GM19468 (cell line): ENCODE data around the gene HMCN2.

Experiments
- ATAC-seq: cut with Tn5 transposase; IDR thresholded peaks from one replicate; pipeline ENCODE4 v1.9.1; 2021; ENCODE audit warnings: mild to moderate bottlenecking, moderate library complexity, moderate number of reproducible peaks; ENCODE audit not compliant: unreplicated experiment; ENCODE audit errors: extremely low read depth

HMCN2 gene

DNA sequence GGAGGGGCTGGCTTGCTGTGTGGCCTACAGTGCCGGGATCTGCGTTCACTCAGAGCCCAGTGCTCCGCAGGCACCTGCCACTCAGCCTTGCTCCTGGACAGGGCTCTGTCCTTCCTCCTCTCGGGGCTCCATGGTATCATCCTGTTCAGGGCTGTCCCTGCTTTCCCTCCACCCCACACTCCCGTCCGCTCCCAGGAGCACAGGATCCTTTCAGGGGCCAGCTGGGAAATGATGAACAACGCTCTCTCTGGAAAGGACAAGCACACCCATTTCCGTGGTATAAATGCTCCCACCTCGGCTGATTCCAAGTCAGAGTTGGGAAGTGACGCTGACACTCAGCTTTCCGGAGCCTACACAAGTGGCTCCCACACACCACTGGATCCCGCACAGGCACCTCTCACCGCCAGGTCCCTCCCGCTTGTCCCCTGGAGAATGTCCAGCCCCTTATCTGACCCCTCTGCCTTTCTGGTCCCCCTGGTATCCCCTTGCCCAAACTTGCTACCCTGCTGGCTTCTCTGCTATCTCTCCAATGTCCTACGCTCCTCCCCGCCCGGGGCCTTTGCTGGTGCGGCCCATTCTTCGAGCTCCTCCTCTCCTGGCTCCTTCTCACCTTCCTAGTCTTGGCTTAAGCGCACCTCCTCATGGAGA is 21.3 kb downstream of the HMCN2 start:
- no peak for ATAC-seq

DNA sequence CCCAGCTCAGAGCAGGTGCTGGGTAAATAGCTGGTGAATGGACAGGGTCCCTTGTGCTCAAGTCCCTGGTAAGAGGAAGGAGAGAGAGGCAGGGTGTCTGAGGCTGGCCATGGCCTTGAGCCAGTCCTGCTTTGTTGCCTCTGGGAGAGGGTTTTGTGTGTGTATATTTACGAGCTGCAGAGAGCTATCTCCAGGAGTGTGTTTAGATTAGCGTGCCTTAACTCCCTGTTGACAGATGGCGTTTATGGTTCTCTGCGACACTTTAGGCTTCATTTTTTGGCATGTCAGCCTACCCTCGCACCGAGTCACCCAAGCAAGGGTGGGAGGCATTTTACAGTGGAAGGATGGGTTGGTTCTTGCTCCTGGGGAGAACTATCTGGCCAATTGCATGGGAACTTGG is 22.2 kb downstream of the HMCN2 start:
- ATAC-seq = no peak

DNA sequence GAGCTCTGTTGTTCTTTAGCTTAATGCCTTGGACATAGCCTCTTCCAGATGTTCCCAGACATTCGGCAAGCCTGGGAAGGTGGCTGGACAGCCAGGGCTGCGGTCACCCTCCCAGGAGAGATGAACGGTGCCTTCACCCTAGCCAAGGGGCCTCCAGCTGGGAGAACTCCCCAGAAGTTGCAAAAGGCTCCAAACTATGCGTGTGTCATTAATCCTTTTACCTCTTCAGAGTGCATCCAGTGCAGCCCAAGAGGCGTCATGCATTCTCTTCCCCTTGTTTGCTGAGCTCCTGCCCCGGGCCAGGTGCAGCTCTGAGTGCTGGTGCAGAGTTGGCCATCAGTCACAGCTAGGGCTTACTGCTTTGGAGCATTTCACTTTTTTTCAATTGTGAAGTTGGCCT is 22.8 kb downstream of the HMCN2 start:
- no peak for ATAC-seq

DNA sequence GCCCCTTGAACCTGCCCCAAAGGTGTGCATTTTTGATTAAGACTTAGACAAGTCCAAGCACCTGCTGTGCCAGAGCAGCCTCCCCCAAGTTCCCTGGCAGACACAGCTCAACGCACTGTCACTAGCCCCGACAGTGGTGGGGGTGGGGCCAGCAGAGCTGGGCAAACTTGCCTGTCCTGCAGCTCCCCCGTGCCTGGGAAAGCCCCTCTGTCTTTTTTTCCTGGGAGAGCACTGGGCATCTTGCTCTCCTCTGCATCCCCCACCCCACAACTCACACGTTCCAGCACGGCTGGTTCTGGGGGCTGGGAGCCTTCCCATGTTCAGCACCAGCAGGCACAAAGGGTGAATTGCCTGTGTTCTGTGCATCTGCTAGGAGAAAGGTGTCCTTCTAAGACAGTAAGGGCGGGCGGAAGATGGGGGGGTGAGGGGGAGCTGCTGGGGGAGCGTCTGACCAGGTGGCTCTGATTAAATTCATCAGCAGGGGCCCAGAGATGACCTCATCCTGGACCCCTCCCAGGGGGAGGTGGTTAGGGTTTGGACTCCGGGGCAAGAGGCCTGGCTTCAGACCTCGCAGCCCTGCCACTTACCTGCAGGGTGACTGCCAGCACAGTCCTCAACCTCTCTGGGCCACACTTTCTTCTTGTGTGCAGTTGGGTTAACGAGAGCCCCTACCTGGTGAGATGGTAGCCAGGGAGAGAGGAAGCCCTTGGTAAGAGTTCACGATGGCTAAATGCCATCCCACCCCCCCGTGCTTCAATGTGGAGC is 23.5 kb downstream of the HMCN2 start:
- ATAC-seq = no peak

DNA sequence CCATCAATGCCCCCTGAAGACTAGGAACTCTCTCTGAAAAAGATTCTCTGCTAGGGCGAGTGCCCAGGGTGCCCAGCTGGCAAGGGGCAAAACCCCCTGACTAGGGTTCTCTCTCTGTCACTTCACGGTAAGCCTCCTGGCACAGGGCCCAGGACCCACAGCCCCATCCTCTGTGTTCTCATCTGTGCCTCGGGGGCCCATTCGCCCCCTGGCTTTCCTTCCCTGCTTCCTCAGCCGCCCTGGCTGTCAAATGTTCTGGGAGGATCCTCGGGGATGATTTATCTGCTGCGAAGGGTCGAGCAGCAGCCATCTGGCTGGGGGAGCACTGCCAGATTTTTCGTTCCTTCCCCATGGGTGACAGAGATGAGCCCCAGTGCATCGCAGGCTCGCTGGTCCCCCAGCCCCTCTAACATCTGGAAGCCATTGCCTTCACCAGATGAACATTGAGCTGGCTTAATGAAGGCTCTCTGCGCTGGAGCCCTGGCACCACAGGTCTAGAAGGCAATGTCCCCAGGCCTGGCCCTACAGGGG is 24.2 kb downstream of the HMCN2 start:
- no peak for ATAC-seq

DNA sequence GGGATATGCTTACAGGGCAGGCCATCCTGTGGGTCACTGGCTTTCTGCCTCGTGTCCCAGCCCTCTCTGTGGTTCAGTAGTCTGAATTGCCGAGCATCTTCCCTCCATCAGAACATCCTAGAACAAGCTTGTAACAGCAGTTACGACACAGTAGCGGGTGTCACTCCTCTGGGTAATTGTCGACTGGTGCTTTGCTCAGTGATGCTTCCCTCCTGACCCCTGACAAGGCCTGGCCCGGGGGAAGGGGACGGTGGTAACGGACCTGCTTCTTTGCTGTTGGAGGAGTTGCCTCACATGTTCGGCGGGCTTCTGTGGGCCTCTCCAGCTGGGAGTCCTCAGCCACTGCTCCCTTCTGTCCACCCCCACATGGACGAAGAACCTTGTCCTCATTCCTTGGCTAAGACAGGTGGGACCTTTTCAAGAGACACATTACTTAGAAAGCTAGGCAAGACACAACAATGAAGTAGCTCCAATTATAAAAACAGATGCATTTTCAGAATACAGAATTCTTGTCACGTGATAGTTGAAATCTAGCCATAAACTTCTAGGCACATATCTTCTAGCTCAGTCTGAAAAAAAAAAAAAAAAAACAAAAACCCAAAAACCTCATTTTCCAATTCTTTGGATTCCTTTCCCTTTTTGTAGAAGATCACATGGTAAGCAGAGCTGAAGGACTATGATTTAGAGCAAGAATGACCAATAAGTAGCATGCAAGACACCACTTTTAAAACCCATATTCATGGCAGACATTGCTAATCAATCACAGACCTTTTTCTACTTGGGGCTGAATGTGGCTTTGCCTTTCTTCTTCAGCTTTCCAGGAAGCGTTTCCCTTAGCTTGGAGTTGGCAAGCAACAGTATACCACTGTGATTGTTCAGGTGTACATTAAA is 25.0 kb downstream of the HMCN2 start:
- ATAC-seq = no peak

DNA sequence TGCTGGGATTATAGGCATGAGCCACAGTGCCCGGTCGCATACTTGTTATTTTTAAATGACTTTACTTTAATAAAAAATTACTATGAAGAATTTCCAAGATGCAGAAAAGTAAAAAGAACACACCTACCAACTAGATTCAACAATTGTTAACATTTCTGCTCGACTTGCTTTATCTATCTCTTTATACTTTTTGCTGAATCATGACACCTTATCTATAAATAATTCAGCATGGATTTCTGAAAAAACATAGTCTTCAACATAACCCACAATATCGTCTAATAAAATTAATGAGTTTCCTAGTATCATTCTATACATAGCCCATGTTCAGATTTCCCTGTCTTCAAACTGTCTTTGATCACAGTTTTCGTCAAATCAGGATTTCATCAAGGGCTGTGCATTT is 25.9 kb downstream of the HMCN2 start:
- no peak for ATAC-seq

DNA sequence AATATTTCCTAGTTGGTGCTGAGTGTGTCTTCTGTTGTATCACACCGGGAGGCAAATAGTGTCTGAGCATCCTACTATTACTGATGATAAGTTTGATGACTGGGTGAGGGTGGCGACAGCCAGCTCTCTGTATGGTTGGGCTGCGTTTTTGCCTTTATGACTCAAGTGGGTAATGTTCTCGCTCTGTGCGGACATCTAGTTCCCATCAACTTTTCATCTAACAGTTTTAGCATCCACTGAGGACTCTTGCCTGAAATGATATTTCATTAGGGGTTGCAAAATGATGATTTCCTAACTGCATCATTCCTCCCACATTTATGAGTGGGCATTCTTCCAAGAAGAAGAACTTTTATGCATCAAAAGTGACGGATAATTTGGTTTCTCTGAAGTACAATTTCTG is 26.5 kb downstream of the HMCN2 start:
- ATAC-seq = no peak

DNA sequence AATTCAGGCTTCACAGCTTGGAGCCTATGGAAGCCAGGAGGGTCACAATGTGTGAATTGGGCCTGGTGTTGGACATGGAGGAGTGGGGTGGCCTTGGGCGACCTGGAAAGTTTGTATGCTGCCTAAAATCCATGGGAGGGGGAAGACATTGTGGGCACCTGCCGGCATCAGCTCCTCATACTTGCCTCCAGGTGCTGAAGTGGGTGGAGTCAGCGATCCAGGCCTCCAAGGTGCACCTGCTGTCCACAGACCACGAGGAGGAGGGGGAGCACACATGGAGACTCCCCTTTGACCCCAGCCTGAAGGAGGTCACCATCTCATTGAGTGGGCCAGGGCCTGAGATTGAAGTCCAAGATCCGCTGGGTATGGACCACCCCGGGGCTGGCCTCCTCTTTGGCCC is 29.1 kb downstream of the HMCN2 start:
- ATAC-seq = no peak

DNA sequence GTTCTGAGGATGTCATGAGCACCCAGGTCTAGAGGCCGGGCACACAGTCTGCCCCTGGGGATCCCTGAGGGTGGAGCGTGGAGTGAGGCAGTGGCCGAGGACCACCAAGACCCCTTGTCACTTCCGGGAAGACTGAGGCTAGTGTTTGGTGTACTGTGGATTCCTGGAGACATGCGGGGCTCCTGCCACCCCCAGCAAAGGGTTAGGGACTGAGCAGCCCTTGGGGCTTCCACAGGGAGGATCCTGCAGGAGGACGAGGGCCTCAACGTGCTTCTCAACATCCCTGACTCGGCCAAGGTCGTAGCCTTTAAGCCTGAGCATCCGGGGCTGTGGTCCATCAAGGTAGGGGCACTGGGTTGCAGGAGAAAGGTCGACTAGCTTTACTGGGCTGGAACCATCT is 29.9 kb downstream of the HMCN2 start:
- ATAC-seq = no peak

DNA sequence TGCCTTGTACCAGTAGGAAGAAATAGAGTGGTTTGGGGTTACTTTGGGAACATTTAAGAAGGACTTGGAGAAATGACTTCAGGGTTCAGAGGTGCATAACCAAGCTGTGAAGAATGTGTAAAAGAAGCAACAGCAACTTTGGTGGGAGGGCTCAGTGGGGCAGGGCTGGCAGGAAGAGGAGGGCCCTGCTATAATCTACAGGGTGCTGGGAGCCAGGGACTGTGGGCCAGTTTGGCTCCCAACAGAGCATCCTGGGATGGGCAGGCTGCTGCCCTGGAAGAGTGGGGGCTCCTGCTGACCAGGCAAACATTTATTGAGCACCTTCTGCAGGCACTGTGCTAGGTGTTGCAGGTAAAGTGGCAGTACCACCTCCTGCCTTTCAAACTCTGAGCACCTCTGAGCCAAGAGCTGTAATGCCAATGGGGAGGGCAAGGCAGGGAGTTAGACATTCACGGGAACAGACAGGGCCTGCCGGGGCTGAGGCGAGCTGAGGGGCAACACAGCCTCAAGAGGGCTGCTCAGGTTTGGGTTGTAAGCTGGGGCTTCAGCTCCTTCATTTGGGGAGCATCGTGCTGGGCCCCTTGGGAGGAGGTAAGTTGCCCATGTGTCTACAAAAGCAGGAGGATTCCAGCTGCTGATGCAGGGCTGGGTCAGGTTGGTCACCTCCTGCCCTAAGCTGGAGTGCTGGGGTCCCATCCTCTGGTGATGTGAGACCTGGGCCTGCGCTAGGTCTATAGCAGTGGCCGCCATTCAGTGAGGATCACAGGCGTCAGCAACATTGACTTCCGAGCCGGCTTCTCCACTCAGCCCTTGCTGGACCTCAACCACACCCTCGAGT is 30.6 kb downstream of the HMCN2 start:
- no peak for ATAC-seq

DNA sequence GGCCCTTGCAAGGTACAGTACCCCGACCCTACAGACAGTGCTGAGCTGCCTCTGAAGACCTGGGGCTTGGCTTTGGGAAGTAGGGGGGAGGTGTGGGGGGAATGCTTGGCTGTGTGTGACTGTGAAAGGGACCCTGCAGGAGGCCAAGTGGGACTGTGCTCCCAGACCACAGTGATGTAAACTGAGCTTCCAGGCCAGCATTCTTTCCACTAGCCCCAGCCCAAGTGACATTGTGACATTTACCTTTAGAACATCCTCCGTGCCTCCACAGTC is 31.2 kb downstream of the HMCN2 start:
- ATAC-seq = no peak

DNA sequence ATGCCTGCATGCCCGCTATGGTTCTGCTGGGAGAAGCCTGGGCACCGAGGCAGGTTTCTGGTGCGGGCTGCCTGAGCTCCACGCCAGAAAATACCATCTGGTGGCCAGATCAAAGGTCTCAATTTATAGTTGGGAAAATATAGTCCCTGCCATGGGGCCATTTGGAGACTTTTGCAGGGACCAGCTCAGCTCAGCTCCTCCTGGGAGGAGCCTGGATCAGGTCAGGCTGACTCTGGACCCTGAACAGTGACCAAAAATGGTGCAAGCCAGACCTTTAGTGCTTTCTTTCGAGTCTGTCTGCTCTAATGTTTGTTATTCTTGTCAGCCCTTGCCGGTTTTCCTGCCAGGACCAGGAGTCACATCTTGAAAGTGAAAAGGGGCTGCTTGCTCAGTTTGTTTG is 31.8 kb downstream of the HMCN2 start:
- ATAC-seq = no peak

DNA sequence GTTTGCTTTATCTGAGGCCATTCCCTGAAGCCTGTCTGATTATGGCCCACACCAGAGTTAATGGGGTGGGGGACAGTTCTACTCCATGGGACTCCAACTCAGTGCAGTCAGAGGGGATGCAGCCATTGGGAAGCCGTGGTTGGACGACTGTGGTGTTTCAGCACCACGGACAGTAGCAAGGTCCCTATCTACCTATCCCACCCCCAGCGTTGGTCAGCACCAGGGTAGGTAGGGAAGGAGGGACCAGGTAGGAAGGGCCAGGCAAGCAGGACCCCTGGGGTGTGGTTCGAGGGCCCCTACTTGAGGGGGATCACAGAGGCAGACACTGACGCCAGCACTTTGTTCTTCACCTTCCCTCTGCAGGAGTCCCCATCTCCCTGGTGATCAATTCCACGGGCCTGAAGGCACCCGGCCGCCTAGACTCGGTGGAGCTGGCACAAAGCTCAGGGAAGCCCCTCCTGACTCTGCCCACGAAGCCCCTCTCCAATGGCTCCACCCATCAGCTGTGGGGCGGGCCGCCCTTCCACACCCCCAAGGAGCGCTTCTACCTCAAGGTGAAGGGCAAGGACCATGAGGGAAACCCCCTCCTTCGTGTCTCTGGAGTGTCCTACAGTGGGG is 33.2 kb downstream of the HMCN2 start:
- no peak for ATAC-seq

DNA sequence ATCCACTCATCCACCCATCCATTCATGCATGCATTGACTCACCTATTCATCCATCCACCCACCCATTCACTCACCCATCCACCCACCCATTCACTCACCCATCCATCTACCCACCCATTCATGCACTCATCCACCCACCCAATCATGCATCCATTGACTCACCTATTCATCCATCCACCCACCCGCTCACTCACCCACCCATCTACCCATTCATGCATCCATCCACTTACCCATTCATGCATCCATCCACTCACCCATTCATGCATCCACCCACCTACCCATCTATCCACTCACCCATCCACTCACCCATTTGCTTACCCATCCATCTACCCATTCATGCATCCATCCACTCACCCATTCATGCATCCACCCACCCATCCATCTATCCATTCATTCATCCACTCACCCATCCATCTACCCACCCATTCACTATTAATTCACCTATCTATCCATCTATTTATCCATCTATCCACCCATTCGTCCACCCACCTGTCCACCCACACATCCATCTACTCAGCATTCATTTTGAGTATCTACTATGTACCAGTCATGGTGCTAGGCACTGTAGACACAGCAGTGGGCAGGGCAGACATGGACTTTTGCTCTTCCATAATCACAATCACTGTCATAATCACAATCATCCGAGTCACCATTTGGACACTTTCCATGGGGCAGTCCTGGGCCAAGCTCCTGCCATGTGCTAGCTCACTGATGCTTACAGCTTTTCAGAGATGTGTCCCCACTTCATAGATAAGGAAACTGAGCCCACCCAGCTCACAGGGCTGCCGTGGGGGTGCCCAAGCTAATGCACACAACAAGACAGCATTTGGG is 34.4 kb downstream of the HMCN2 start:
- no peak for ATAC-seq

DNA sequence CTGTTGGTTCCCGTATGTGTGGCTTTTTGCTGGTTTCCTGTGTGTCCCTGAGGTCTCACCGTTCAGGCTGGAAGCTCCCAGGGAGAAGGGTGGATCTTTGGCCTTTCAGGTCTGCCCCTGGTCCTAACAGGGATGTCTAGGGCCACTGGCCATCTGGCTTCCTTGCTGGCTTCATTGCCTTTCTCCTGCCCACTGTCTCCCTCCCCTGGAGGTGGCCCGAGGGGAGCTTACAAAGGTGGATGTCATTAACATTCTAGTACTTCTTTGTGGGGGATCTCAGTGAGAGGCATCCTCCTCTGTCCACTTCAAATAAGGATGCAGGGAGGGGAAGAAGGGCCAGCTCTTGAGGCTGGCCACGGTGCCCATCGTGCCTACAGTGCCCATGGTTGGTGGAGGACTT is 35.2 kb downstream of the HMCN2 start:
- ATAC-seq = no peak

DNA sequence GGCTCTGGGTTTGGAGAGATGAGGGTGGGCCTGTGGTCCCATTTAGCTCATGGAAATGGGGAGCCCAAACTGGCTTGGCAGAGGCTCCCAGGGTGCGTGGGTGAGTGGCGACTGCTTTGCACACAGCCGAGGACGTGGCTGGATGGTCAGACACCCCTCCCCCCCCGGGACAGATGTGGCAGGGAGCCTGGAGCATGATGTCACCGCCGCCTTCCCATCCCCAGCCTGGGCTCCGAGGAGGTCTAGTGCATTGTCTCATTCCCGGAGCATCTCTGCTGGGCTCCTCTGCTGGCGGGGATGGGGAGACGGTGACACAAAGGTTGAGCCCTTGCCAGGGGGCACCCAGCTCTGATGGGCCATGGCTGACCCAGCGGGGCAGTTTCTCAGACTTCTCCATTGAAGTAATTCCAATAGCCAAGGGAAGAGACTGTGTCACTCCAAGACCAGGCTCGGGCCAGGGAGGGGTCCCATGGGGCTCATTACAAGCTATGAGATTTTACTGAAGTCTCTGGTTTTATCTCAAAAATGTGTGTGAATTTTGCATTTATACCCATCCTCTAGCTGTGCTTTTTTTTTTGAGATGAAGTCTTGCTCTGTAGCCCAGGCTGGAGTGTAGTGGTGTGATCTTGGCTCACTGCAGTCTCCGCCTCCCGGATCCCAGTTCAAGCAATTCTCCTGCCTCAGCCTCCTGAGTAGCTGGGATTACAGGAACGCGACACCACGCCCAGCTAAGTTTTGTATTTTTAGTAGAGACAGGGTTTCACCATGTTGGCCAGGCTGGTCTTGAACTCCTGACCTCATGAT is 36.1 kb downstream of the HMCN2 start:
- ATAC-seq = no peak
